SHP77 treated with DMSO at 0.1 percent for 48 hours (cell line): Measurements from ENCODE around the gene PRKG2.
"Not testable (repeated sequence)": the region's sequence is repeated elsewhere in the genome, so short reads cannot be mapped to it uniquely, and the experiment has no call there.

ENCODE experiments used
- DNase-seq: peaks from one replicate; lab custom pipeline; 2025; lab: John Stamatoyannopoulos, UW

PRKG2 gene, protein sequence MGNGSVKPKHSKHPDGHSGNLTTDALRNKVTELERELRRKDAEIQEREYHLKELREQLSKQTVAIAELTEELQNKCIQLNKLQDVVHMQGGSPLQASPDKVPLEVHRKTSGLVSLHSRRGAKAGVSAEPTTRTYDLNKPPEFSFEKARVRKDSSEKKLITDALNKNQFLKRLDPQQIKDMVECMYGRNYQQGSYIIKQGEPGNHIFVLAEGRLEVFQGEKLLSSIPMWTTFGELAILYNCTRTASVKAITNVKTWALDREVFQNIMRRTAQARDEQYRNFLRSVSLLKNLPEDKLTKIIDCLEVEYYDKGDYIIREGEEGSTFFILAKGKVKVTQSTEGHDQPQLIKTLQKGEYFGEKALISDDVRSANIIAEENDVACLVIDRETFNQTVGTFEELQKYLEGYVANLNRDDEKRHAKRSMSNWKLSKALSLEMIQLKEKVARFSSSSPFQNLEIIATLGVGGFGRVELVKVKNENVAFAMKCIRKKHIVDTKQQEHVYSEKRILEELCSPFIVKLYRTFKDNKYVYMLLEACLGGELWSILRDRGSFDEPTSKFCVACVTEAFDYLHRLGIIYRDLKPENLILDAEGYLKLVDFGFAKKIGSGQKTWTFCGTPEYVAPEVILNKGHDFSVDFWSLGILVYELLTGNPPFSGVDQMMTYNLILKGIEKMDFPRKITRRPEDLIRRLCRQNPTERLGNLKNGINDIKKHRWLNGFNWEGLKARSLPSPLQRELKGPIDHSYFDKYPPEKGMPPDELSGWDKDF

DNA sequence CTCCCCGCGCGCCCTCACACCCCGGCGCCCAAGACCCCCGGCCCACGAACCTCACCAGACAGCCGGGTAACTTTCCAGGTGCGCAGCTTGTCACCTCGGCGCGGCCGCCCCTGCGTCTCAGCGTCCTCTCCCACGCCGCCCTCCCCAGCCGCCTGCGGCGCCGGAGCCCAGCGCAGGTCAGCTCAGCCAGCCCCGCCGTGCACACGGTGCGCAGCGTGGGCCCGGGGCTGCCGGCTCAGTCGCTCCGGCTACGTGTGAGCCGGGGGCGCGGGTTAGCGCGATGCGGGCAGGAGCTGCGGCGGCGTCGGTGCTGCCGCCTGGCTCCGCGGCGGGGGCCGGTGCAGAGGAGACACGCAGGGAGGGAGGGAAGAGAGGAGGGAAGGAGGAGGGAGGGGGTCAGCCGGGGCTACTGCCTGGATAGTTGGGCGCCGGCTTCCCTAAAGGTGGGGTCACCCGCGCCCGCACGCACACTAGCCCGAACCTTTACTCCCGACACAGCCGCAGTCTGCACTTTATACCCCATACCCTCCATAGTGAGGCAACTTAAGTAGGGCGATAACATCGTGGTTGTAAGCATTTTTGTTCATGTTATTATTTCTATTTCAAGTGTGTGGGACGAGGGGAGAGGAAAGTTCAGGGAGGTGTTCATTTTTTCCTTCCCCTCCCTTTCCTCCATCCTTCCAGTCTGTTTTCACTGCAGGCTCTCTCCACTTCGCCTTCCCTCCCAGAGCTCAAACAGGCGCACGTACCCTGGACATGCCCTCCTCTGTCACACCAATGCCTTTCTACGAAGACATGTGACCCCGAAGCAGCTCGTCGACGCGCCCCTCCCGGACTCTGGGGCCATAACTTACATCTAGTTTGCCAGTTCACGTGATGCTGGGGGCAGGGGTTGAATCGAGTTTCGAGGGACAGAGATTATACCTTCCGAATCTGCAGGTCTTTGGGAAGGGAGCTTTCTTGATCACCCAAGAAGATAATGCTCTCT is at the start of gene PRKG2:
PRKG2 (minus strand) TSS at position 342 of the 988 bp plus-strand sequence. CDS start 10,175 bp downstream, outside the sequence.
- peak; percentile 25 for DNase-seq

DNA sequence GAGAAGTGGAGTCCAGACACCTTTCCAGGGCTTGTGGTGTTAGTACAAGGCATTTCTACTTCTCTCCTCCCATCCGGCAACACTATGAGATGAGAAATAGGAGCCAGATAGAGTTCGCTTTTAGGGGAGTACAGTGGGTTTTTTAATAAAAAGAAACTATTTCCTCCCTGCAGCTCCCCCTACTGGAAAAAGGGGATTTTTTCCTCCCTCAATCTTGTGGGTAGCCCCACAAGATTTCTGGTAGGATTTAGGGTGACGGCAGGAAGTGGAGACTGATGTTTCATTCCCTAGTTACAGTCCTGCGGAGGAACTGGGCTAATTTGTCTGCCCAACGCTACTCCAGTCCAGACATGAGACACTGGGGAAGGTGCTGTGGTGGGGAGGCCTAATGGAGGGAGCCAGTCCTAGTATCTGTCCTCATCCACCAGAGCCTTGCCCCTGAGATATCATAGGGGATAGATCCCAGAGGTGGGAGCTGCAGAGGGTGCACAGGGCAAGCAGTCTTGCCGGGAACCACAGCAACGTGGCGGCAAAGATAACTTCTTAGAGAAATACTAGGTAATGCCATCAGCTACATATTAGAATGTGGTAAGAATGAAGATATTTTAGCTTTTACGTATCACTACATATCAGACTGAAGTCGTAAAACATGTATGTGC is 45.5 kb upstream of the PRKG2 start:
- no peak for DNase-seq

DNA sequence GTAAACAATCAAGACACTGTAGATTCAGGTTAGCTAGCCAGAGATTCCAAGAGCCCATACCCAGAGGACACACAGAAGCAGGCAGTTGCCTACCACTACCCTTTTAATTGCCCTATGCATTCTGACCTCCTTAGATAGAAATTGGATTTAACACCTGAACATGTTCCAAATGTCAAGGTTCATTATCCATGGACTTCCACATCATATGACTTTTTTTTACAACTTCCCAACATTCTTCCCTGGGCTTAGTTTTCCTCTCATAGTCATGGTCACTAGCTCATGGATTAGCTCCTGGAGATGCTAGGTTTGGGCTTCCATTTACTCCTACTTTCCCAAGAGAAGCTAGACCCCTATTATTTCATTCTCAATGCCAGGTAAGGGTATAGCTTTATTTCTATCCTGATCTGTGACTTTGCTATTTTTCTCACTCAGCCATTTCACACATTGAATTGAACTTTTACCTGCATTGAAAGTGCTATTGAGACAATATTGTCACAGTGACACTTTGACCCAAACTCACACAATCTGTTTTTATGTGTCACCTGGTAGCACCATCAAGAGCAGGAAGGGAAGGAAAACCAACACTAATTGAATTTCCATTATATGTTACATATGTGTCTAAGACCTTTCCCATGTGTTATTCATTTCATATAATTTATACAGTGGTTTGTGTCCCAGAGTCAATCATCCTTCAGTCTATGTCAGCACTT is 44.0 kb upstream of the PRKG2 start:
- no peak for DNase-seq

- no peak for DNase-seq
Measured at GRCh38 chr4:81257816-81258215, 42.8 kb upstream of the PRKG2 start.

- DNase-seq = no peak
Measured at GRCh38 chr4:81257021-81257420, 42.0 kb upstream of the PRKG2 start.

- DNase-seq = no peak
Measured at GRCh38 chr4:81256059-81256970, 41.3 kb upstream of the PRKG2 start.

- no peak for DNase-seq
Measured at GRCh38 chr4:81255524-81255923, 40.5 kb upstream of the PRKG2 start.

DNA sequence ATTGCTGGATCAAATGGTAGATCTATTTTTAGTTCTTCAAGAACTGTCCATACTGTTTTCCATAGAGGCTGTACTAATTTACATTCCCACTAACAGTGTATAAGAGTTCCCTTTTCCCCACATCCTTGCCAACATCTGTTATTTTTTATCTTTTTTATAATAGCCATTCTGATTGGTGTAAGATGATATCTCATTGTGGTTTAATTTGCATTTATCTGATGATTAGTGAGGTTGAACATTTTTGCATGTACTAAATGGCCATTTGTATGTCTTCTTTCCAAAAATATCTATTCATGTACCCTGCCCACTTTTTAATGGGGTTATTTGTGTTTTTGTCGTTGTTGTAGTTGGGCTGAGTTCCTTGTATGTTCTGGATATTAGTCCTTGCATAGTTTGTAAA is 35.4 kb upstream of the PRKG2 start:
- DNase-seq = no peak

DNA sequence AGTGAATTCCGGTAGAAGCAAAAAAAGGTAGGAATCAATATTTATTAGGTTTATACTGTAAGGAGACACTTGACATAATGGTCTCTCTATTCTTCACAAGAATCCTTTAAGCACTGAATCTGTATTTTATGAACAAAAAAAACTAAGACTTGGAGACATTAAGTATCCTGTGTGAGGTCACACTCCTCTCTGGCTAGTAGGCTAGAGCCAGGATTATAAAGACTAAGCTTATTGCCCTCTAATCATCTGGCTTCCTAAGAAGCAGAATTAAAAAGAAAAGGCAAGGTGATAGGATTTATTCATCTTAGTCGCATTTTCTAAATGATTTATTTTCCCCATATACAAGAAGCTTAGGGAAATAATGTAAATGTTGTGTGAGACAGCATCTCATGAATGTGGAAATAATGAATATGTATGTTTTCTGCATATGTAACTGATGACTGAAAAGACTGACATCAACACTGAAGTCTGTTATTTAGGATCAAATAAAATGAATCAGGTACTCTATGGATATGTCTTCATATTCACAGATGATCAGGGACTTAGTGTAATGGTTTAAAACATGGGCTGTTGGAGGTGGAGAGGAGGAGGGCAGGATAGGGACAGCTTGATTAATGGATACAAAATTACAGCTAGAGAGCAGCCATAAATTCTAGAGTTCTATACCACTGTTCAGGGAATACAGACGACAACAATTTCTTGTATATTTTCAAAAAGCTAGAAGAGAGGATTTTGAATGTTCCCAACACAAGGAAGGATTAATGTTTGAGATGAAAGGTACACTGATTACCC is 30.4 kb upstream of the PRKG2 start:
- DNase-seq = no peak

DNA sequence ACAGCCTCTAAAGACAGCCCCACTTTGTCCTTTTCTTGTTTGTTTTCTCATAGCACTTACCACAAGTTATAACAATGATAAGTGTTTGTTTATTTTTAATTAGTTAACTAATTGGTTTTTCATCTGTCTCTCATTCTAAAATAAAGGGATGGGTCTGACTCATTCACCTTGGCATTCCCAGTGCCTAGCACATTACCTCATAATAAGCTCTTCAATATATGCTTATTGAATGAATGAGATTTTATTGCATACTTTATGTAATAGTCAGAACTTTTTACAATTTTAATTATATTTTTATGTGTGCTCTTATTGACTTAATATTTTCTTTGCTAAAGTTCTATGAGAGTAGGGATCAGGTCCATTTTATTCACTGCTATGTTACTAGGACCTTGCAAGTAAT is 22.8 kb upstream of the PRKG2 start:
- DNase-seq = no peak

- no peak for DNase-seq
Measured at GRCh38 chr4:81235982-81236749, 21.1 kb upstream of the PRKG2 start.

DNA sequence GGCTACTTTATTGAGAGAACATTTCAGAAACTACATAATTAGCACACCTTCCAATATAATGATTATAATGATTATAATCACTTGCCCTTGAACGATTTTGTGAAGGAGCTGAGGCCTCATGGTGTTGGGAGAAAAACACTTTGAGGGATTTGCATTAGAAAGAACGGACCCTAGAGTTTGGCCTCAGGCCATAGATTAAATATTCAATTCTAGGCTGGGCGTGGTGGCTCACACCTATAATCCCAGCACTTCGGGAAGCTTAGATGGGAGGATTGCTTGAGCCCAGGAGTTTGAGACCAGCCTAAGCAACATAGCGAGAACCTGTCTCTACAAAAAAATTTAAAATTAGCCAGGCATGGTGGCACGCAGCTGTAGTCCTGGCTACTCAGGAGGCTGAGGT is 12.9 kb upstream of the PRKG2 start:
- no peak for DNase-seq

GRCh38 chr4:81227138-81227537 is 12.1 kb upstream of the PRKG2 start:
- no peak for DNase-seq

- DNase-seq = no peak
Measured at GRCh38 chr4:81225252-81225651, 10.2 kb upstream of the PRKG2 start.

DNA sequence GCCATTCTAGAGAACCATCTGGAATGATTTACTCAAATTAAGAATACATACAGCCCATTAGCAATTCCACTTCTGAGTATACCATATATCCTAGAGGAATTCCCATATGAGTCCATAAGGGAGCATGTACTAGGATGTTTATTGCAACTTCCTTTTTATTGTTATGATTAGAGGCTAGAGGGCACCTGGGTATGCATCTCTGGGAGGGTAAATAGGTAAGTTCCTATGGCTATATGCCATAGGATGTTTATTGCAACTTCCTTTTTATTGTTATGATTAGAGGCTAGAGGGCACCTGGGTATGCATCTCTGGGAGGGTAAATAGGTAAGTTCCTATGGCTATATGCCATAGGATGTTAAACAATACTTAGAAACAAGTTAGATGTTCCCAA is 7.1 kb upstream of the PRKG2 start:
- not testable (repeated sequence) for DNase-seq

- DNase-seq = no peak
Measured at GRCh38 chr4:81221303-81222081, 6.5 kb upstream of the PRKG2 start.

DNA sequence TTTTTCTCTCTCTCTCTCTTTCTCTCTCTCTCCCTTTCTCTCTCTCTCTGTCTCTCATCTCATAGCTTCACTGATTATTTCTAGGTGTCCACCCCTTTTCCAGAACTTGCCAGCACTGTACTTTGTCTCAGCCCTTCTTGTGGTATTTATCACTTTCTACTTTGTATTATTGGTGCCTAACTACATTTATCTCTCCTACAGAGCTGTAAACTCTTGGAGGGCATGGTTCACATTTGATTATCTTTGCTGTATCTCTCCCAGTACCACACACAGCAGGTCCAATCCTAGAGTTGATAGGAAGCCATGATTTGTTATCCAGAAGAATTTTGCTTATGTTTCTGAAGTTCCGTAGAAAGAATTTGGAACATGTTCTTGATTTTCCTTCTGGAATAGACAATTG is 5.2 kb upstream of the PRKG2 start:
- no peak for DNase-seq
